ENCODE data around the gene UNC80. TPM values are rescaled to one million over a fixed set of nuclear protein-coding genes. Genes with fewer than 3 reads are reported as not detected.

The UNC80 gene
- total and polyA plus RNA-seq, 9 donors, result 0.12 to 1.1 (median 0.63) TPM

GRCh38 chr2:209960676-209961630 is 189.3 kb downstream of the UNC80 start:
- peak in 1 of 5 donors; percentile 25 for DNase-seq
- H3K36me3 ChIP-seq, result no peaks in the 10 kb centered on the region
- H3K27ac ChIP-seq, result no peak overlapping the region
- no peaks in the 10 kb centered on the region for H3K27me3 ChIP-seq
- no peaks in the 10 kb centered on the region for H3K9me3 ChIP-seq
- TF ChIP-seq CTCF (IDR thresholded peaks at IDR 0.05), result peak in 2 of 3 donors; percentile 15 to 20
- TF ChIP-seq EP300 (IDR thresholded peaks at IDR 0.05), result no peak
- intact Hi-C loops (cut with DNase I), result no loop called here
- no peak overlapping the region for H3K4me3 ChIP-seq
- H3K4me1 ChIP-seq (ENCODE audit: insufficient read depth), result peaks cover 3% of the 10 kb centered on the region
- WGBS, 3 donors, result 34 to 46% (median 41%) methylated on average over 4 of the region's 4 CpGs

GRCh38 chr2:209965723-209966122 is 194.1 kb downstream of the UNC80 start:
- H3K9me3 ChIP-seq, result no peaks in the 10 kb centered on the region
- no peaks in the 10 kb centered on the region for H3K36me3 ChIP-seq
- TF ChIP-seq CTCF (IDR thresholded peaks at IDR 0.05) (no peak), EP300 (IDR thresholded peaks at IDR 0.05) (no peak), POLR2A (IDR thresholded peaks at IDR 0.05) (no peak)
- H3K4me1 ChIP-seq (ENCODE audit: insufficient read depth), result peaks cover 3% of the 10 kb centered on the region
- no peaks in the 10 kb centered on the region for H3K27me3 ChIP-seq
- 49 to 73% (median 58%) methylated on average over 2 of the region's 2 CpGs for WGBS, 3 donors
- no peak overlapping the region for H3K27ac ChIP-seq
- H3K4me3 ChIP-seq, result no peak overlapping the region
- DNase-seq, result no peak
- intact Hi-C loops (cut with DNase I), result no loop called here

- Histone ChIP-seq H3K4me1 (ENCODE audit: insufficient read depth) (peaks cover 2% of the 10 kb centered on the region), H3K4me3 (no peak overlapping the region), H3K9me3 (no peaks in the 10 kb centered on the region), H3K36me3 (no peaks in the 10 kb centered on the region), H3K27ac (no peak overlapping the region), H3K27me3 (no peaks in the 10 kb centered on the region)
- WGBS, 3 donors, result 92 to 98% (median 94%) methylated on average over 4 of the region's 4 CpGs
- TF ChIP-seq POLR2A (IDR thresholded peaks at IDR 0.05) (no peak), CTCF (IDR thresholded peaks at IDR 0.05) (no peak), EP300 (IDR thresholded peaks at IDR 0.05) (no peak)
- intact Hi-C loops (cut with DNase I), result no loop called here
- no peak for DNase-seq
These were observed 198.1 kb downstream of the UNC80 start for GRCh38 chr2:209969692-209970091.

- no peak for DNase-seq
- Histone ChIP-seq H3K4me3 (no peak overlapping the region), H3K4me1 (ENCODE audit: insufficient read depth) (peaks cover 2% of the 10 kb centered on the region), H3K27me3 (no peaks in the 10 kb centered on the region), H3K27ac (no peak overlapping the region), H3K9me3 (no peaks in the 10 kb centered on the region), H3K36me3 (no peaks in the 10 kb centered on the region)
- TF ChIP-seq CTCF (IDR thresholded peaks at IDR 0.05), result no peak
- no peak for TF ChIP-seq EP300 (IDR thresholded peaks at IDR 0.05)
- TF ChIP-seq POLR2A (IDR thresholded peaks at IDR 0.05), result no peak
- WGBS, 3 donors, result 8 to 29% (median 17%) methylated on average over 2 of the region's 2 CpGs
- intact Hi-C loops (cut with DNase I), result no loop called here
These were observed 198.6 kb downstream of the UNC80 start for GRCh38 chr2:209970271-209970670.

Measured in ovary (tissue), 9 donors.